Breast epithelium (tissue), 4 donors: Measurements from ENCODE around the gene TMTC1. TPM values are rescaled to one million over a fixed set of nuclear protein-coding genes. Genes with fewer than 3 reads are reported as not detected.

Experiments used
- DNase-seq, 2 donors: peaks; one replicate each; pipeline ENCODE4 v3.0.0-alpha.2; 2019; ENCODE audit warnings: low spot score in 2 of 2
- H3K27ac ChIP-seq, 2 donors: fragments of 200-600 bp; sonication (generic) in 1 of 2; one replicate each; pipeline ENCODE4 v1.5.1; 2016 to 2019; ENCODE audit warnings: mild to moderate bottlenecking in 1 of 2
- H3K27me3 ChIP-seq, 2 donors: fragments of 200-600 bp; sonication (generic) in 1 of 2; one replicate each; pipeline versions ENCODE4 v1.5.1 to v1.6.0; 2017 to 2019; ENCODE audit warnings: control low read depth in 1 of 2, mild to moderate bottlenecking in 1 of 2
- H3K36me3 ChIP-seq: fragments of 200-600 bp; one replicate; pipeline ENCODE4 v1.5.1; 2019
- H3K4me1 ChIP-seq, 2 donors: fragments of 200-600 bp; sonication (generic); one replicate each; pipeline ENCODE4 v1.5.1; 2016 to 2019; ENCODE audit warnings: control low read depth in 1 of 2
- H3K4me3 ChIP-seq, 3 donors: fragments of 200-600 bp; sonication (generic); 1 replicate in 2 of 3; 2 replicates in 1 of 3; pipeline ENCODE4 v1.5.1; 2016 to 2019; ENCODE audit warnings: mild to moderate bottlenecking in 3 of 3, moderate library complexity in 2 of 3
- H3K9me3 ChIP-seq, 2 donors: fragments of 200-600 bp; sonication (generic) in 1 of 2; one replicate each; pipeline ENCODE4 v1.5.1; 2016 to 2019; ENCODE audit warnings: control low read depth in 1 of 2
- POLR2A ChIP-seq: fragments of 450-650 bp; IDR thresholded peaks from one replicate; pipeline ENCODE4 v1.6.1; 2016; ENCODE audit warnings: antibody characterized with exemption, mild to moderate bottlenecking, moderate library complexity
- POLR2AphosphoS5 ChIP-seq, 3 donors: sonication (generic); formaldehyde crosslinking; IDR thresholded peaks; one replicate each; pipeline ENCODE4 v1.6.1; 2017; ENCODE audit warnings: antibody characterized with exemption in 3 of 3
- intact Hi-C: fragments of 100-400 bp; cut with DNase I; formaldehyde crosslinking; loops from one replicate; pipeline ENCODE4 v1.15.1; 2023; ENCODE audit warnings: low total_unique reads
- total RNA-seq, 3 donors: library from RNA; depleted of rRNA; stranded (reverse); fragments of >200 nt; gene quantifications; one replicate each; pipeline ENCODE4 v1.1.0, GENCODE V29; 2016
- TF ChIP-seq, protein P1 (sequence below), 3 donors: fragments of 450-650 bp; IDR thresholded peaks; one replicate each; pipeline ENCODE4 v1.5.1; 2016 to 2017; ENCODE audit warnings: antibody characterized with exemption in 3 of 3, mild to moderate bottlenecking in 3 of 3, moderate library complexity in 3 of 3

Gene TMTC1
- total RNA-seq, 3 donors from 2014 or later: 49.9 to 87.2 (median 71.8) TPM

DNA sequence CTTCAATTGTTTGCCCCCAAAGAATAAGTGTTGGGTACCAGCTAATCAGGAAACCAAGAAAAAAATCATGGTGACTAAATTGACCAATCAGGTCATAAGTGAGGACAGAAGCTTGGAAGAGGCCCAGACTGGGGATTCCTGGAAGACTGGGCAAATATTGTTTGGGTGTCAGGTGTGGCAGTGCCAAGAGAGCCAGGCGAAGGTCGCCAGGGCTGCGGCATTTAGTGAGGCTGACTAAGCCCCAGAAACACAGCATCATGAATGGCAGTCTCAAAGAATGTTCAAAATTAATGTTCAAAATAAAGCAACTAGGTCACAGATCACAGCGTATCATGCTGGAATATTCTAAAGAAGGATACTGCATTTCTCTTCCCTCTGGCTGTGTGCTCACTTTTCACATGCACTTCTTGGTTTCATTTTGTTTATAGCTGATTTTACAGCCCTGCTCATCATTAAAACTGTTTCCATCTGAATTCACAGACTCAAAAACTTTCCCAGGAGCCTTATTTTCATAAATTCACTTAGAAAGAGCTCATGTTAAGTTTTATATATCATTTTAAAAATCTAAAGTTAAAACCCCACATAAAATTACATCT, 201.0 kb downstream of the TMTC1 start:
- H3K36me3 ChIP-seq: no peaks in the 10 kb centered on the region
- H3K9me3 ChIP-seq: no peaks in the 10 kb centered on the region
- H3K4me3 ChIP-seq: no peak overlapping the region
- H3K27me3 ChIP-seq: no peaks in the 10 kb centered on the region
- intact Hi-C loops: no loop called here
- no peaks in the 10 kb centered on the region for H3K4me1 ChIP-seq
- DNase-seq: no peak
- no peak for TF ChIP-seq POLR2AphosphoS5 (IDR thresholded peaks at IDR 0.05)
- no peak for TF ChIP-seq POLR2A
- TF ChIP-seq, protein P1, sequence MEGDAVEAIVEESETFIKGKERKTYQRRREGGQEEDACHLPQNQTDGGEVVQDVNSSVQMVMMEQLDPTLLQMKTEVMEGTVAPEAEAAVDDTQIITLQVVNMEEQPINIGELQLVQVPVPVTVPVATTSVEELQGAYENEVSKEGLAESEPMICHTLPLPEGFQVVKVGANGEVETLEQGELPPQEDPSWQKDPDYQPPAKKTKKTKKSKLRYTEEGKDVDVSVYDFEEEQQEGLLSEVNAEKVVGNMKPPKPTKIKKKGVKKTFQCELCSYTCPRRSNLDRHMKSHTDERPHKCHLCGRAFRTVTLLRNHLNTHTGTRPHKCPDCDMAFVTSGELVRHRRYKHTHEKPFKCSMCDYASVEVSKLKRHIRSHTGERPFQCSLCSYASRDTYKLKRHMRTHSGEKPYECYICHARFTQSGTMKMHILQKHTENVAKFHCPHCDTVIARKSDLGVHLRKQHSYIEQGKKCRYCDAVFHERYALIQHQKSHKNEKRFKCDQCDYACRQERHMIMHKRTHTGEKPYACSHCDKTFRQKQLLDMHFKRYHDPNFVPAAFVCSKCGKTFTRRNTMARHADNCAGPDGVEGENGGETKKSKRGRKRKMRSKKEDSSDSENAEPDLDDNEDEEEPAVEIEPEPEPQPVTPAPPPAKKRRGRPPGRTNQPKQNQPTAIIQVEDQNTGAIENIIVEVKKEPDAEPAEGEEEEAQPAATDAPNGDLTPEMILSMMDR (IDR thresholded peaks at IDR 0.05): no peak
- H3K27ac ChIP-seq: peak overlapping the region; percentile 3 to 58

DNA sequence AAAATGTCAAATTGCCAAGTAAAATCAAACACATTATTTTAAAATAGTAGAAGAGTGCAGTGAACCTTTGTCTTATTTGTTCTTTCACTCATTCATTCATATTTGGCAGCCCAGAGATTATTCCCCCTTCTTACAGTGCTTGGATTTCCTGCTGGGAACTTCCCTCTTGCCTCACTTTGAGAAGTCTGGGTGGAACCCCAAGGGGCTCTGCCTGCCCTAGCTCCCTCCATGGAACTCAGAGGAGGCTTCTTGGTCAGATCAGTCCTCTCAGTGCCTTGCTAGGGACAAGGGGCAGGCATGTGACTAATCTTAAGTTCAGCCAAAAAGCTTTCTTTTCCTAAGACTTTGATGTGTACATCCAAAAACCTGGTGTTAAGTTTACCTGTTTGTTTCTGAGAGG, 201.6 kb downstream of the TMTC1 start:
- intact Hi-C loops: no loop called here
- Histone ChIP-seq H3K27ac (peak overlapping the region; percentile 3 to 58), H3K4me3 (no peak overlapping the region), H3K36me3 (no peaks in the 10 kb centered on the region), H3K27me3 (no peaks in the 10 kb centered on the region), H3K9me3 (no peaks in the 10 kb centered on the region), H3K4me1 (no peaks in the 10 kb centered on the region)
- TF ChIP-seq, protein P1 (IDR thresholded peaks at IDR 0.05): no peak
- no peak for TF ChIP-seq POLR2AphosphoS5 (IDR thresholded peaks at IDR 0.05)
- no peak for TF ChIP-seq POLR2A
- DNase-seq: no peak

DNA sequence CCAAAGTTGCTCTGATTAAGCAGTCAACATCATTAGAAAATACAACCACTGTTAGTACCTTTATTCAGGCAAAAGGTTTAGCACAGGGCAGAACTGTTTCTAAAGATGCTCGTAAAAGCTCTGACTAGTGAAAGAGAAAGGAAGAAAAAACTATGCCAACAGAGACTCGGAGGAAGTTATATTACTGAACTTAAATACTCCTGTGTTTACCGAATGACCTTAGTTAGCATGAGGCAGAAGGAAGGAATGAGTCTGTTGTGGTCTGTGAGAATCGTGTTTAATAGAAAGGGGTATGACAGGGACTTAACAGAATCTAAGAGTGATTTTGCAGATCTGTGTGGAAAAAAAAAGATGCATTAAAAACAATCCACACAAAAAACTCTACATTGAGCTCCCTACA, 202.1 kb downstream of the TMTC1 start:
- H3K9me3 ChIP-seq: no peaks in the 10 kb centered on the region
- intact Hi-C loops: no loop called here
- no peaks in the 10 kb centered on the region for H3K27me3 ChIP-seq
- no peak overlapping the region for H3K4me3 ChIP-seq
- TF ChIP-seq, protein P1 (IDR thresholded peaks at IDR 0.05): no peak
- no peak for TF ChIP-seq POLR2AphosphoS5 (IDR thresholded peaks at IDR 0.05)
- no peak for TF ChIP-seq POLR2A
- DNase-seq: no peak
- peak overlapping the region in 1 of 2 donors; percentile 58 for H3K27ac ChIP-seq
- no peaks in the 10 kb centered on the region for H3K4me1 ChIP-seq
- H3K36me3 ChIP-seq: no peaks in the 10 kb centered on the region

DNA sequence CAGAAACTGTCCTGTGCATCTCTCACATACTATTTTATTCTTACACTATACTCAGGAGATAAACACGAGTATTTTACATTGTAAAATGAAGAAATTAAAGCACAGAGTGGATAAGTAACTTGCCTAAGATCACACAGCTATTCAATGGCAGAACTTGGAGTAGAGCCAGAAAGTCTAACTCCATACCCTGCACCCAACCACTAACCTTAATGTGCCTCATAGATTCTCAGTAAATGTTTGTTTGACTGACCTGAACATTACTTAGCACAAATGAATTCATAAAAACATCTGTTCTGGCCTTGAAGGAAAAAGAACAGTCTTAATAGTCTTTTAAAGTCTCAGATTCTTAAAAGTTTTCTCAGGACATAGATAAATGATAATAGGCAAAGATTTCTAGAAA, 202.8 kb downstream of the TMTC1 start:
- H3K4me1 ChIP-seq: no peaks in the 10 kb centered on the region
- H3K27me3 ChIP-seq: no peaks in the 10 kb centered on the region
- TF ChIP-seq, protein P1 (IDR thresholded peaks at IDR 0.05): no peak
- no peak for TF ChIP-seq POLR2AphosphoS5 (IDR thresholded peaks at IDR 0.05)
- no peak for TF ChIP-seq POLR2A
- intact Hi-C loops: no loop called here
- no peak overlapping the region for H3K27ac ChIP-seq
- DNase-seq: no peak
- H3K36me3 ChIP-seq: no peaks in the 10 kb centered on the region
- no peak overlapping the region for H3K4me3 ChIP-seq
- no peaks in the 10 kb centered on the region for H3K9me3 ChIP-seq

DNA sequence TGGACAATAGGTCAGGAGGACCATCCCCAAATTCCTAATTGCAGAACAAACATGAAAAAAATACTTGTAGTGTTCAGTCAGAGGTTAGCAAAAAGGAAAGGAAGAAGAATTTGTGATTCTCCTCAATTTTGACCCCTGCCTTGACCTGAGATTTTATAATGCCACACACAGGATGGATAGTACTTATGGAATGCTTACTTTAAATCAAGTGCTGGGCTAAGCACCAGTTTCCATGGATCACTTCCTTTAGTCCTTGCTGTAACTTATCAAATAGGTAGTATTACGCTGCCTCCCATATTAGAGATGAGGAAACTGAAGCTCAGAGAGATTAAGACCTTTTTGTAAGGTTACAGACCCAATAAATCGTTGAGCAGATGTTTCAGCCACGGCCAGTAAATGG, 205.0 kb downstream of the TMTC1 start:
- intact Hi-C loops: no loop called here
- Histone ChIP-seq H3K36me3 (no peaks in the 10 kb centered on the region), H3K9me3 (no peaks in the 10 kb centered on the region), H3K4me1 (no peaks in the 10 kb centered on the region), H3K27me3 (no peaks in the 10 kb centered on the region), H3K27ac (peak overlapping the region in 1 of 2 donors; percentile 63), H3K4me3 (no peak overlapping the region)
- DNase-seq: no peak
- TF ChIP-seq, protein P1 (IDR thresholded peaks at IDR 0.05): no peak
- TF ChIP-seq POLR2A (no peak), POLR2AphosphoS5 (IDR thresholded peaks at IDR 0.05) (no peak)
